GM19238 (cell line): ENCODE measurements around the gene ZBTB49.
"Not testable (repeated sequence)": the region's sequence is repeated elsewhere in the genome, so short reads cannot be mapped to it uniquely, and the experiment has no call there.

Experiments
- DNase-seq: peaks from one replicate; pipeline ENCODE4 v3.0.0; 2011; ENCODE audit warnings: low spot score; ENCODE audit not compliant: insufficient read length

ZBTB49 gene, protein sequence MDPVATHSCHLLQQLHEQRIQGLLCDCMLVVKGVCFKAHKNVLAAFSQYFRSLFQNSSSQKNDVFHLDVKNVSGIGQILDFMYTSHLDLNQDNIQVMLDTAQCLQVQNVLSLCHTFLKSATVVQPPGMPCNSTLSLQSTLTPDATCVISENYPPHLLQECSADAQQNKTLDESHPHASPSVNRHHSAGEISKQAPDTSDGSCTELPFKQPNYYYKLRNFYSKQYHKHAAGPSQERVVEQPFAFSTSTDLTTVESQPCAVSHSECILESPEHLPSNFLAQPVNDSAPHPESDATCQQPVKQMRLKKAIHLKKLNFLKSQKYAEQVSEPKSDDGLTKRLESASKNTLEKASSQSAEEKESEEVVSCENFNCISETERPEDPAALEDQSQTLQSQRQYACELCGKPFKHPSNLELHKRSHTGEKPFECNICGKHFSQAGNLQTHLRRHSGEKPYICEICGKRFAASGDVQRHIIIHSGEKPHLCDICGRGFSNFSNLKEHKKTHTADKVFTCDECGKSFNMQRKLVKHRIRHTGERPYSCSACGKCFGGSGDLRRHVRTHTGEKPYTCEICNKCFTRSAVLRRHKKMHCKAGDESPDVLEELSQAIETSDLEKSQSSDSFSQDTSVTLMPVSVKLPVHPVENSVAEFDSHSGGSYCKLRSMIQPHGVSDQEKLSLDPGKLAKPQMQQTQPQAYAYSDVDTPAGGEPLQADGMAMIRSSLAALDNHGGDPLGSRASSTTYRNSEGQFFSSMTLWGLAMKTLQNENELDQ

DNA sequence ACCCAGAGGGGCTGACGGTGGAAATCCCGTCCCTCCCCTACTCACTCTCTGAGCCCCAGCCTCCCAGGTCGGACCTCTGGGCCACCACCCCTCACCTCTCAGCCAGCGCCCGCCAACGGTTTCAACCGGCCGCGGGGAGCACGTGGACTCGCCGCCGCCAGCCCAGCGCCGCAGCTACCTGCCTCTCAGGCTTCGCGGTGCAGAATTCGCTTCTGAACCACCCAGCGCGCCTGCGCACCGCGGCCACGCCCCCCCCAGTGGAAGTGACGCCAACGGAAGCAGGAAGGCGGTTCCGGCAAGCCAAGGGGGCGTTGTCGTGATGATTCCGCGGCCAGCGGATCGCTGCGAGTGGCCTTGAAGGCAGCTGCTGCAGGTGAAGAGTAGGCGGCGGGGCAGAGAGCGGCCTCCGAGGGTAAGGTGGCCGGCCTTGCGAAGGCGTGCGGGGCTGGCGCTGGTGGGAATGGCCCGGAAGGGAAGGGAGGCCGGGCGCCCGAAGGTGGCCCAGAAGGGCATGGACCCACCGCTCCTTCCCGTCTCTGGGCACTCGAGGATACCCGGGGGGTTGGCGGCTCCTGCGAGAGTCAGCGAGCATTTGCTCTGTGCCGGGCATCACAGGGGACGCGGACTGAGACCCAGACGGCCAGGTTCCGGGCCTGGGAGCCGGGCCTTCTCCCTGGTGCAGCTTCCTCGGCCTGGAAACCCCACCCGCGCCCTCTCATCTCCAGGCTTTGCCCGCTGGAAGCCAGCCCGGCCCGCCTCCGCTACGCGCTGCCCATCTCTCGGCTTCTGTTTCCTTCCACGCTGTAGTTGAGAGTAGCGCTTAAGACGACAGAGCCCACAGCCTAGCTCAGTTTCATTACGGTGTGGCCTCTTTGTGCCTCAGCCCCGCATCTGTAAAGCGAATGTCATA lies at the start of gene ZBTB49, which contains the start of gene LYAR:
Gene ZBTB49, plus strand, starts transcription at position 311 of the 910 bp plus-strand sequence. CDS start 9,695 bp downstream, outside the sequence.
Gene LYAR, minus strand, starts transcription at position 214 of the 910 bp plus-strand sequence. CDS start 6,412 bp downstream, outside the sequence.
- peak; percentile 93 for DNase-seq

DNA sequence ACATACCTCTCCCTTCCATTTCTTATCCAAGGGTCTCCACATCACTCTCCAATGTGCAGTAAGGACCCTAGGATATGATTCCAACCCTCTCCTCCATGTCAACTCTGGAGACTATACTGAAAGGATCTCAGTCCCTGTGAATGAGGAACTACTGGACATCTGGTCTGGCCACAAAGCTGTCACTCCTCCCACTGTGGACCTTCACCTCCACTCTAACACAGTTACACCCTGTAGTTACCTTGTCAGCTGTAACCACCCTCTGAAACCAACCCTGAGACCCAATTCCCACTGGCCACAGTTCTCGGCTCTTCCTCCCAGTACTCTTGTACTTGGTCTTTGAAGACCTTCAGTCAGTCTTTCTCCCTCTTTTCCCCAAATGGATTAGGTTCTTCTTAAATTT lies 44.9 kb upstream of the ZBTB49 start:
- no peak for DNase-seq

DNA sequence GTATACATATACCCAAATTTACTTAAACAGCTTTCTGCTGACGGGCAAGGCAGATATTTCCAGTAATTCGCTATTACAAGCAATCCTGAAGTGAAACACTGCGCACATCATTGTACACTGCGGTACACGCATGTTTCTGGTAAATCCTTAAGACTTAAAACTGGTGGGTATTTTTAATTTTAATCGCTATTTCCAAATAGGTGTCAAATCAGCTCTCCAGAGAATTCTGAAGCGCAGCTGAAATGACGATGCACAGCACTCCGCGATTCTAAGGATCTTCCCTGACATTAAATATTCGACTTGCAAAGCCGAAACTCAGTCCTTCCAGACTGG lies 42.4 kb upstream of the ZBTB49 start:
- DNase-seq = no peak

DNA sequence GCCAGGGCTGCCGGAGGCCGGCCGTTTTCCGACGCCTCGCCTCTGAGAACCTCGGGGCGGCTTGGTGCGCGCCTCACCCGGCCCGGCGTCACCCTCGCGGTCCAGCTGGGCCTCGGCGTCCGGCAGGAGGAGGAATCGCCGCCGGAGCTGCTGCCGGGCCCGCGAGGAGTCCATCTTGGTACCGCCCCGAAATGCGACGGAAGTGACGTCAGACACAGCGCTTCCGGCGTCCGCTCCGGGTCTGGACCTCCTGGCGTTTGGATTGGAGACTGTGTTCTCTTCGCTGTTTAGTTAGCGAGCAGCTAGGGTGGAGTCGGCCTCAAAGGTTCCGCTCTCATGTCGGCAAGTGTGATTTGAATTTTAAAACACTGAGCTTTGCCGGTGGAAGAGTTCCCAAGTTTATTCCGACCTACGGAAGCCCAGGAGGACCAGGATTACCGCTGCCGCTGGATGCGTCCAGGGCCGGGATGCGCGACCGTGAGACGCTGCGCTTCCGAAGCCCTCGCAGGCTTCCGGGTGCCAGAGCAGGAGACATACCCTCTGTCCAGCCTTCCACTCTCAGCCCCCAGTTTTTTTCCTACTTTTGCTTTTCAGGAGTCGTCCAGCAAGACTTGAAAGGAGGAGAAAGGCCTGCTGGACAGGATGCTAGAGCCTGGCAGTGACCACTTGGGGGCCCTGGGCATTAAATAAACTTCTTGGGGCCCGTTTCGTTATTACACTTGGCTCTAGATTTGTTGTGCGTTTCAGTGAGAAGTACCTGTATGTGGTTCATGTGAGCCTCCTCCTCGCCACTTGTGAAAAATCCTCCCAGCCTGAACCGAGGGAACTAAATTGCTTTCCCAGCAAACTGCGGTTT lies 41.8 kb upstream of the ZBTB49 start, which contains the start of gene TMEM128:
Gene TMEM128, minus strand, starts transcription at position 195 of the 856 bp plus-strand sequence. Its CDS starts 21 bp downstream, at position 174.
- DNase-seq = peak; percentile 94

DNA sequence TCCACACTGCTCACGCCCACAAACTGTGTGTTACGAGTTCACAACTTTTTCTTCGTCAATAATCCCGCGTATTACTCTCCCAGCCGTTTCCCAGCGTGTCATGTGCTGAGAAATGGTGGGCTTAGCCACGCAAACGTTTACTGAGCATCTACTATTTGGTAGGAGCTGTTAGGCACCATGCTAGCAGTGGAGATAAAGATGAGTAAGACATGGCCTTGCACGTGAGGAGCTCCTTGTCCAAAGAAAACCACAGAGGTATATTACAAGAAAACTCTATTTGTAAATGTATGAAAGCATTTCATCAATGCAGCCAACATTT lies 41.2 kb upstream of the ZBTB49 start:
- no peak for DNase-seq

DNA sequence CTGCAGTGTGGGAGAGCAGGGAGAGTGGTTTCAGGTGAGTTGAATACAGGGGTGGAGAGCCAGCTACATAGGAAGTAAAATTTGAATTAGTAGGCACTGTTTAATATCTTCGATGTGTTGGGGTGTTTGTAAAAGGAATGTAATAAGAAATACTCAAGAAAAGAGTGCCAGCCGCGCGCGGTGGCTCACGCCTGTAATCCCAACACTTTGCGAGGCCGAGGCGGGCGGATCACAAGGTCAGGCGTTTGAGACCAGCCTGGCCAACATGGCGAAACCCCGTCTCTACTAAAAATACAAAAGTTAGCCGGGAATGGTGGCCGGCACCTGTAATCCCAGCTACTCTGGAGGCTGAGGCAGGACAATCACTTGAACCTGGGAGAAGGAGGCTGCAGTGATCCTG lies 40.7 kb upstream of the ZBTB49 start:
- not testable (repeated sequence) for DNase-seq

DNA sequence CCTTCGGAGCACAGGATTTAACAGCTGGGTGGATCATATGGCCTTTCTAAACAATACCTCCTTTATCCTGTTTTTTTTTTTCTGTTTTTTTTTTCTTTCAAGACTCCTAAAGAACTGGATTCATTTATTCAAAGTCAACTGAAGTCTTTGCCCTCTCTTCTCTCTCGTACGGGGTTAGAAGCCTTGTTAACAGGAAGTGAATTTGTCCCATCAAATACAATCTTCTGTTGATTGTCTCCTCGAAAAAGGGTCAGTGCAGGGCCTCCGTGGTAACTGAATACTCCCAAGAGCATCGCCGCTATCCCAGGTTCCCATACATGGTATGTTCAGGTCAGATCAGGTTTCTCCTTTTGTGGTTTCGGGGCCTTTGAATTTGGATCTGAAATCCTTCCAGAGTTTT lies 40.2 kb upstream of the ZBTB49 start:
- no peak for DNase-seq

DNA sequence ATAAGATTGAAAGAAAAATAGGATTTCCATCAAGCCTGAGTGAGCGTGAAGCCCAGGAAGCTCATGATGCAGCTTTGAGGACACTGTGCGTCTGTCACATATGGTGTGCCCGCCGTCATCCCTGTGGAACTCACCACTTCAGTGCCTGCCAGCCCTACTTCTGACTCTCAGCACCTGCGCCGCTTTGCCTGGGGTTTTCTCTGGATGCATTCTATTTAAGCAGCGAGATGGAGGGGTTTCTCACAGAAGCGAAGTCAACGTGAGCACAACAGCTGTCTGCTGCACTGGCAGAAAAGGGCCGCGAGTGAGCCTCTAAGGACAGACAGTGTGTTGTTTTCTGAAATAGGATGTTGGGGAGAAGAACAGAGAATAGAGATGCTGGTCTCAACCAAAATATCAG lies 35.9 kb upstream of the ZBTB49 start:
- DNase-seq = no peak

DNA sequence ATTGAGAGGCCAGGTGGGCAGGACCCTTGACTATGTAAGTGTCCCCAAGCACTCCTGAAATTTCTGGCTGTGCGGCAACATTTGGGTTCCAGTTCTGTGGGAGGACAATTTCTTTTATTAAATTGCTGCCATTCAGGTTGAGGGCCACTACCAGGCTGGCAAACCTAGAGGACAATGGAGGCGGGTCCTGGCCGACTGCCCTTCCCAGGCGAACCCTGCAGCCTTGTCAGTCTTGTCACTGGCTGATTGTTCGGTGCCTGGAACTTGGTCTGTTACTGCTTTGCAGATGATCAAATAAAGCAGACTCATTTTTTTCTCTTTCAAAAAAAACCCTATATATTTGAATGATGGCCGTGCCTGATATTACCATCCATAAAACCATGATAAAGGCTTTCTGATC lies 35.4 kb upstream of the ZBTB49 start:
- no peak for DNase-seq

DNA sequence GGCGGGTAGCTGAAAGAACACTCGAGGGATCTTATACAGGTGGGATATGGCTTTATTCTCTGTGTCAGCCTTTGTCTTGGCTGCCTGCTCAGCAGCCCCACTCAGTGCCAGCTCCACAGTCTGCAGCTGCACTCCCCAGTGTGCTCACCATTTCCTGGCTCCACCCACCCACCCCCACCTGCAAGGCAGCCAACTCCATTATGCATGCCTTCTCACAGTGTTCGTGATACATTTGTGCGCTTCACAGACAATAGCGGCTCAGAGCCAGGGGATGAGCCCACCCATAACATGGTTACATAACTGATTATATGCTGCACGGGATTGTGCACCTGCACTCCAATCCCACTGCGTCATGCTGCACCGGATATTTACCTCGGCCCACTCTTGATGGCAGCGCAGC lies 33.3 kb upstream of the ZBTB49 start:
- no peak for DNase-seq

DNA sequence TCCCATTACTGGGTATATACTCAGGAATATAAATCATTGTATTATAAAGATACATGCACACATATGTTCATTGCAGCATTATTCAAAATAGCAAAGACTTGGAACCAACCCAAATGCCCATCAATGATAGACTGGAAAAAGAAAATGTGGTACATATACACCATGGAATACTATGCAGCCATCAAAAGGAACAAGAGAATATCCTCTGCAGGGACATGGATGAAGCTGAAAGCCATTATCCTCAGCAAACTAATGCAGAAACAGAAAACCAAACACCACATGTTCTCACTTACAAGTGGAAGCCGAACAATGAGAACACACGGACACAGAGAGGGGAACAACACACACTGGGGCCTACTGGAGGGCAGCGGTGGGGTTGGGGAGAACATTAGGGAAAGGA lies 32.3 kb upstream of the ZBTB49 start:
- DNase-seq = not testable (repeated sequence)

DNA sequence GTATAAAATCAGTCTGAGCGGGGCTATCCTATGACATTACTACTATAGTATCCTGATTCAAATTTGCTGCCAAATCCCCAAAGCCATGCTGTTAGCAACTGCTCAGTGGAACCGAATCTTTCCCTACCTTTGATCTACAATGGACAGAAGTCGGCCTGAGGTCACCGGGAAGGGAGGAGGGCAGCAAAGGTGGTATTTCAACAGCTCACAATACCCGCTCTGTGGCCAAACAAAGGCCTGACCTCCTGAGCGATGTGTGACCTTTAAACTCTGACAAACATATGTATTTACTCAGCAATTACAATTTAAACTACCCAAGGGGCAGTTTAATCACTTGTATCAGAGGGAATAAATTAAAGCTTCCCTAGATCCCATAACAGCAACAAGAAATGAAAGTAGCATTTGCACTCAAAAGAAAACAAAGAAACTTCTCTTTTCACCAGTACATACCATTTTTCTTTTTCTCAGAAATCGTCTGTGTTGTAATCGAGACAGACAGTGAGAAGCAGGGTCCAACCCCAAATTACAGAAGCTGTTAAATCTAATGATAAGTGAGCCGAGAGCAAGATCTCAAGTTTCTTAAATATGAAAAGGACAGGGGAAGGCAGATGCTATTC lies 30.5 kb upstream of the ZBTB49 start:
- DNase-seq = no peak

DNA sequence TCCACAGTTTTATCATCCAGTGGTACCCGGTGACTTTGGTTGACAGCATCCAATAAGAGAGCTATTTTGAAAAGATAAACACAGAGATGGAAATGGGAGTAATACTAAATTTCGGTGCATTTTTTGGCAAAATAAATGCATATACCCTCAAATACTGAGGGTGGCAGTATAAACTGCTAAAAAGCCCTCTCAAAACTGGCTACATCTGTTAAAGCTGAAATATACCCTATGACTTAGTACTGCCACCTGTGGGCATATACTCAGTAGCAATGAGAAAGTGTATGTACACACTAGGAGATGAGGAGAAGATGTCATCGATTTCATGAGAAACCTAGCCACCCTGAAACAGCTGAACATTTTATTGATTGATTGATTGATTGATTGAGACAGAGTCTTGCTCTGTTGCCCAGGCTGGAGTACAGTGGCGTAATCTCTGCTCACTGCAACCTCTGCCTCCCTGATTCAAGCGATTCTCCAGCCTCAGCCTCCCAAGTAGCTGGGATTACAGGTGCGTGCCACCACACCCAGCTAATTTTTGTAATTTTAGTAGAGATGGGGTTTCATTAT lies 29.8 kb upstream of the ZBTB49 start:
- DNase-seq = no peak

DNA sequence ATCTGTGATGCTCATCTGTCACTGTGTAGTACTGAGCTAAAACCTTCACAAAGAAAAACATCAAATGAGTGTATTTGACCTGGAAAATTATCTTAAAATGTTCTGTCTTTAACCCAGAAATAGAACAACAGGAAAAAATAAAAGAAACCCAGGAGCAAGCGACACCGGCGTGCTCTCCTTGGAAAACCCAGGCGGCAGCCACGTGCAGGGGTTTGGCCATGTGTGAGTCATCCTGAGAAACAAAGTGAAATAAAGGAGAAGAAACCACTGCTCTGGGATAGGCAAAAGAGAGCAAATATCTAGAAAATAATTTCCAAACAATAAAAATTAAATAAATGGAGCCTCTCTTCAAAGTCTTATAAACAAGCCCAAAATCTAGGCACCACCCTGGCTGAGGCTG lies 22.1 kb upstream of the ZBTB49 start:
- DNase-seq = no peak

DNA sequence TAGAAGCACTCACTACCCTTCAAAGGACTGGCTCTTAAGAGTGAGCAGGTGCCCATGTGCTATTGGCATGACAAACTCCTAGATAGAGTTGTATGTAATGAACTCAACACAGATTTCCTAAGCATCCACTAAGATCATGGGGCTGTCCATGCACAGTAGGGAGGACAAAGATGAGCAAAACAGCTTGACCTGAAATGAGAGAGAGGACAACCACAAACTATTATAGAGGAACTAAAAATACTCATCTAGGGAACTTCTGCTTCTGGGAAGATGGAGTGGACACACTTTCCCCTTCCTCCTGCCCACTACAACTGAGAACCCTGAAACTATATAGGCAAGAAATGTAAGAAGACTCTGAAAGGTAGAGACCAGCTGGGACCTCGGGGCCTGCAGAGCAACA lies 21.3 kb upstream of the ZBTB49 start:
- DNase-seq = no peak

DNA sequence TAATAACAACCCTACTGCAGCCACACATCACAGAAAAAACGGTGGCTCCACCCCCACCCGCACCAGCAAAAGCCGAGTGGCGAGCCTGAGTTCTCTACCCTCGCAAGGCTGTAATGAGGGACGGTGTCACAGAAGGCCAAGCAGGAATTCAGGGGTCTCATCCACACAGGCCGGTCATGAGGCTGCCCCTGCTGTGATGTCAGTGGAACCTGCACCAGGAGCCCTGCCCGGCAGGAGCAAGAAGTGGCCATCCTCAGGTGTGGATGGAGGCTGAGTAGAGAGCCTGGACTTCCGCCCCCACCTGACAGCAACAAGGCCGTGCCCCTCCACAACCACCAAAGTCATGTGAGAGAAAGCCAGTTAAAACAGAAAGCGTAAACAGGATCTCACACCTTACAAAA lies 20.7 kb upstream of the ZBTB49 start:
- no peak for DNase-seq

DNA sequence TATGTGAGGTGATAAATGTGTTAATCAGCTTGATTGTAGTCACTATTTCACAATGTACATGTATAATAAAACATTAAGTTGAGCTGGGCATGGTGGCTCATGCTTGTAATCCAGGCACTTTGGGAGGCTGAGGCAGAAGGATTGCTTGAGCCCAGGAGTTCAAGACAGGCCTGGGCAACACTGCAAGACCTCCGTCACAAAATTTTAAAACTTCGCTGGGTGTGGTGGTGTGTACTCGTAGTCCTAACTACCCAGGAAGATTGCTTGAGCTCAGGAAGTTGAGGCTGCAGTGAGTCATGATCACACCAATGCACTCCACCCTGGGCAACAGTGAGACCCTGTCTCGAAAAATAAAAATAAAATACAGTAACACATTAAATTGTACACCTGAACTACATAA lies 20.2 kb upstream of the ZBTB49 start:
- DNase-seq = no peak

DNA sequence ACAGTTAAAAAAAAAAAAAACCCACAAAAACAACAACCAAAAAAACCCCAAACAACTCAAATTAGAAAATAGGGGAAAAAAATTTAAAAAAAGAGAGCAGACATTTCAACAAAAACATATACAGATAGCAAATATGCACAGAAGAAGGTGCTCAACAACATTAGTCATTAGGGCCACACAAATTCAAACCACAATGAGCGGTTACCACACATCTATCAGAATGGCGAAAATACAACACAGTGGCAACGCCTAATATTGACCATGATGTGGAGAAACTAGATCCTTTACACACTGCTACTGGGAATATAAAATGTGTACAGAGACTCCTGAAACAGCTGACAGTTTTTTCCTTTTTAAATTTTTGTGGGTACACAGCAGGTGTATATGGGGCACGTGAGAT lies 19.5 kb upstream of the ZBTB49 start:
- no peak for DNase-seq

DNA sequence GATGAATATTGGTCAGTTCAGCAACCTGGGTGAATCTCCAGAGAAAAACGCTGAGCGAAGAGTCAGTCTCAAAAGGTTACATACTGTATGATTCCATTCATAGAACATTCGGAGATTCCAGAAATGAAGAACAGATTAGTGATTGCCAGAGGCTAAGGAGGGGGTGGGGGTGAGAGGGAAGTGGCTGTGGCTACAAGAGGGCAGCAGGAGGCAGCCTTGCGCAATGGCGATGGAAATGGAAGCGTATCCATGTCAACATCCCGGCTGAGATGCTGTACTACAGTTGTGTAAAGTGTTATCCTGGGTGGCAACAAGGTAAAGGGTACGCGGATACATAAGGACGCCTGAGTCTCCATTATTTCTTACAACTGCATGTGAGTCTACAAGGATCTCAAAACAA lies 18.1 kb upstream of the ZBTB49 start:
- DNase-seq = no peak

DNA sequence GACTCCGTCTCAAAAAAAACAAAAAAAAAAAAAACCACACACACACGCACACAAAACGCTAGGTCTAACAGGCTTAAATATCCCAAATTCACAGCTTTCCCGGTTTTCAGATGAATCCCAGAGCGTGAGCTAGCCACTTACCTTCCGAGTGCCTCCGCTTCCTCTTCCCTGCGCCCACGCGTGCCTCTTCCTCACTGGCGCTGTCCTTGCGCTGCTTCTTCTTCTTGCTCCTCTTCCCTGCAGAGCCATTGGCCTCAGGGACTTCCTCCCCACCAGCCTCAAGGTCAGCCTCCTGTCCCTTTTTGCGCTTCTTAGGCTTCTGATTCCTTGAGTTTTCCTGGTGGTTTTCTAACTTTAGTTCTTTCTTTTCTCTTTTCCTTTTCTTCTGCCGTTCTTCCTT lies 15.8 kb upstream of the ZBTB49 start:
- DNase-seq = no peak
